GOT3 (cell line): Measurements from ENCODE around the gene SLC39A5.

Source experiments
- DNase-seq: peaks from one replicate; lab custom pipeline; 2025; ENCODE audit warnings: mixed read lengths; lab: John Stamatoyannopoulos, UW

SLC39A5 gene, protein sequence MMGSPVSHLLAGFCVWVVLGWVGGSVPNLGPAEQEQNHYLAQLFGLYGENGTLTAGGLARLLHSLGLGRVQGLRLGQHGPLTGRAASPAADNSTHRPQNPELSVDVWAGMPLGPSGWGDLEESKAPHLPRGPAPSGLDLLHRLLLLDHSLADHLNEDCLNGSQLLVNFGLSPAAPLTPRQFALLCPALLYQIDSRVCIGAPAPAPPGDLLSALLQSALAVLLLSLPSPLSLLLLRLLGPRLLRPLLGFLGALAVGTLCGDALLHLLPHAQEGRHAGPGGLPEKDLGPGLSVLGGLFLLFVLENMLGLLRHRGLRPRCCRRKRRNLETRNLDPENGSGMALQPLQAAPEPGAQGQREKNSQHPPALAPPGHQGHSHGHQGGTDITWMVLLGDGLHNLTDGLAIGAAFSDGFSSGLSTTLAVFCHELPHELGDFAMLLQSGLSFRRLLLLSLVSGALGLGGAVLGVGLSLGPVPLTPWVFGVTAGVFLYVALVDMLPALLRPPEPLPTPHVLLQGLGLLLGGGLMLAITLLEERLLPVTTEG

DNA sequence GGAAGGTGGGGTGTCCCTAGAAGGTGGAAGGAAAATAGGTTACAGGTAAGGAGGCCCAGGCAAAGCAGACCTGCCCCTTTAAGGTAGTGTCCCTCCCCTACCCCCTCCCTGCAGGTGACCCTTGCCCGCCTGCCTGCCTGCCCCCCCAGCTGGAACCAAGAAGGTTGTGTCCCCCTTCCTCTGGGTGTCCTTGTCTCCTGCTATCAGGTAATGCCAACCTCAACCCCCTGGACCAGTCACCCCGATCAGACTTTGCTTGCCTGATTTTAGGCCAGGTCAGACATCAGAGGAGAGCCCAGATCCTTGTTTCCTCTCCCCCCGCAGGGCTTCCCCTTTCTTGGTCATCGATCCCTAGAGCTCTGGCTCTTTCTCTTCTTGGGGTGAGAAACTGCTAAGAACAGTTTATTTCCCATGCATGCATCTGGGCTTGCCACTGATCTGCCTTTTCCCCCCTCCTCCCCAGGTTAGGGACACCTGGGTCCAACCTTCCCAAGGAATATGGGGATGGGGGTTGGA lies at the start of gene SLC39A5:
Gene SLC39A5 (plus strand): TSS at position 136 of the 516 bp plus-strand sequence. CDS start 1,224 bp downstream, outside the sequence.
- no peak for DNase-seq

DNA sequence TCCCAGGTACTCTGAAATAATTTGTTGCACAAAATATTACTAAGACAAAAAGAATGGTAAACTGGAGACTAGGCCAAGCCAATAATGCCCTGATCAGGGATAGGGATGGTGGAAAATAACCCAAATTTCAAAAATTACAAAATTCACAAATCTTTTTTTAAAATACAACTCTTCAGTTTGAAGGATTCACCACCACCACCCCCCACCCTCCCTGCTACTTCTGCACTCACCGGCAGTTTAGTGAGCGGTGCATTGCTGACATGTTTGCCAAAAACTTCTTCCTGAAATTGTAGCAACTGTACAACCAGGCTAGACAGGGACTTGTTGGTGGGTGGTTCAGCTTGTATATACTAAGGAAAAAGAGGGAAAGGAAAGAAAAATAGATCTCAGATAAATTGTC lies 42.9 kb upstream of the SLC39A5 start:
- DNase-seq, result no peak

DNA sequence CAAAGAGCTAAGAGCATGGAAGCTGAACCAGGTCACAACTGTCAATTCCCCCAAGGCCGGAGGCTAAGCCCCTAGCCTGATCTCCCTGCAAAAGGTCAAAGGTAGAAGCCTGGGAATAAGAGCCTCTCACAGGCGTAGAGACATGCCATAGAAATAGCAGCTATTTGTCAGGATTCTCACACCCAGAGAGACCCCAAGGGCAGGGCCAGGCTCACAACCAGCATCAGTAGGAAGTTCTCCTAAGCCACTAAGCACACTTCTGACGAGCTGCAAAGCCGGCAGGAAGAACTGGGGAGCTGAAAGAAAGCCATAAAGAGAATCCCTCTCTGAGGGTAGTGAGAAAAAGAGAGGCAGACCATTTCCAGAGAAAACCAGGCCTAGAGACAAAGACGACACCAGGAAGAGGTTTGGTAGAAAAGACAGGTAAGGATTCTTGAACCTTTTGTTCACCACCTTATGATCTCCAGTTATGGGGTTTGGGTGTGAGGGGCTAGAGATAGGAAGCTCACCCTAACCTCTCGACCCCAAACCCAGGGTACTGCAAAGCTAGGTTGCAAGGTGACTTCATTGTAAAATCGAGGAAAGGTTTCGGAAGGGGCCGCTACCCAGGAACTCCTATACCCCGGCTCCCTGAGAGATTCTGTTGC lies 41.6 kb upstream of the SLC39A5 start:
- DNase-seq, result no peak

DNA sequence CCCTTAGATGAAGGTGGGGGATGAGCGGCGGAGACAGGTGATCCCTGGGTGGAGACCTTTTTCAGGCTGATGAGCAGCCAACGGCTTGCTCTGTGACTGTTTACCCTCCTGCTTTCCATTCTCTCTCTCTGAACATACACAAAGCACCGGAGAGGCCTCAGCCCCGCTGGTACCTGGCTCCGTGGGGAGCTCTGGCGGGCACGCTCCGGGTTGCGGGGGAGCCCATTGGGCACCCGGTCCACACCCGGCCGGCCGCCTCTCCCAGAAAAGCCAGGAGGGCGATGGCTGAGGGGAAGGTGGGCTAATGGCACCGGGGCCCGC lies 41.1 kb upstream of the SLC39A5 start:
- DNase-seq, result no peak

DNA sequence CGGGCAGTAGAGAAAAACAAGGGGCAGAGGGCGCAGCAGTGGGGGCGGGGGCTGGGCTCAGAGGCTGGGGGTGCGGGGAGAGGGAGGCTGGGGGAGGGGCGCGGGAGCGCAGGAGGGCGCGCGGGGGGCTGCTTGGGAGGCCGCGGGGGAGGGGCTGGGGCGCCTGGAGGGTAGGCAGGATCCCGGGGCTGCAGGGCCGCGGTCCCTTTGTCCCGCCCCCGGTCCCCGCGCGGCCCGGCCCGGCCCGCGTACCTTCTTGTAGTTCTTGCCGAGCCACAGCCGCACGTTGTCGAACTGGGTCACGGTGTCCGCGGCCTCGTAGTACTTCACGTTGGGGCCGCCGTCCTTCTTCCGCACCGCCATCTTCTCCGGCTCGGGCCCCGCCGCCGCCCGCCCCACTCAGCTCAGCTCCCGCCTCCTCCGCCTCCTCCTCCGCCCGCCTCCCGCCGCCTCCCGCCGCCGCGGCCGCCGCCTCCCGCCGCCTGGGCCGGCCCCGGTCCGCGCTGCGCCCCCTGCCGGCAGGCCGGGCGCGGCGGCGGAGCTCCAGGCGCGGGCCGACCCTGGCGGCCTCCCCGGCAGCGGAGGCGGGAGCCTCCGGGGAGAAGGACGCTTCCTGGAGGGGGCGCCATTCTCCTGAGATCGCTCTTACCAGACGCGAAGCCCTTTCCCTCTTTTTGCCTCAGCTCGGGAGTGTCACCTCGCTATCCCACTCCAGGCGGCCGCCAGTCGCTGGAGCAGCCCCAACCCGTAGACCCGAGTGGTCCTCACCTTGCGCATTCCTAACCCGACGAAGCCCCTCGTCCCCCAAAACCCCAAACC lies 40.5 kb upstream of the SLC39A5 start, which contains the start of gene SMARCC2:
Gene SMARCC2 (minus strand): TSS at position 385 of the 819 bp plus-strand sequence. CDS start 22 bp downstream, at position 363.
- DNase-seq, result peak; percentile 36

DNA sequence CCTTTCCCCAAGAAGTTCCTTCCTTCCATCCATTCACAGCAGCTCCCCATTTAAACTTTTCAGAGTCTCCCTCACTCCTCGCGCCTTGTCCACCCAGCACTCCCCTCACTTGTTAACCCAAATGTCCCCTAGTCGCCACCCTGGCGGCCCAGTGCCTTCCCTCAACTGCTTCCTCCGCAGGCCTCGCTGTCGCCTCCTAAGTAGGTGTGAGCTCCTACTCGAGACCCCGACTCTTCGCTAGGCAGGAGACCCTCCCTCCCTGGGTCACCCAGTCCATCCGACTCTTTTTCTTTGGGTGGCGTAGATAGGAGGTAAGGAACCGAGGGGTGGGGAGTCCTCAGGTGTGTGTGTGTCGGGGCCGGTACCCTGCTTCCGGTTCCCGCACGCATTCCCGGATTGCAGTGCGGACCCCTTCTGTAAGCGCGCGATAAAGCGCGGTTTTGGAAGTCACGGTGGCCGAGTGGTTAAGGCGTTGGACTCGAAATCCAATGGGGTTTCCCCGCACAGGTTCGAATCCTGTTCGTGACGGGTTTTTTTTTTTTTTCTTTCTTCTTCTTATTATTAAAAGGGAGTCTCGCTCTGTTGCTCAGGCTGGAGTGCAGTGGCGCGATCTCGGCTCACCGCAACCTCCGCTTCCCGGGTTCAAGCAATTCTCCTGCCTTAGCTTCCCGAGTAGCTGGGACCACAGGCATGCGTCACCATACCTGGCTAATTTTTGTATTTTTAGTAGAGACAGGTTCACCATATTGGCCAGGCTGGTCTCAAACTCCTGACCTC lies 39.7 kb upstream of the SLC39A5 start:
- peak; percentile 12 for DNase-seq

DNA sequence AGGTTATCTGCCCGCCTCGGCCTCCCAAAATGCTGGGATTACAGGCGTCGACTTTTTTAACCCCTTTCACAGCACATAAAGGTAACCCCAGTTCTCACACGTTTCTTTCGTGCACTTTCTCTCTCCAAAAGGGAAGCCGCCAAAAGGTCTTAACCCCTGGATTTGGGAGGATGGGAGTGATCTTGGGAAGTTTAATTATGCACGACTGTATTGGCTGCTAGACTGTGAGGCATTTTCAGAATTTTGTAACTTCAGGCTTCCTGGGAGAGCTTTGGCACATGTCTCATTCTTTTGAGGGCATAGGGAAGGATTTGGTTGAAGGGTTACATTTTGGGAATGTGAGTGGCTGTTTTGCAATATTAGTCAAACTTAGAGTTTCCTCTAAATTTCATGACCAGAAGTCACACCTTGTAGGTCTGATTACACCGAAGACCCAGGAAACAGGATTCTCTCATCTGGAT lies 39.1 kb upstream of the SLC39A5 start:
- no peak for DNase-seq

DNA sequence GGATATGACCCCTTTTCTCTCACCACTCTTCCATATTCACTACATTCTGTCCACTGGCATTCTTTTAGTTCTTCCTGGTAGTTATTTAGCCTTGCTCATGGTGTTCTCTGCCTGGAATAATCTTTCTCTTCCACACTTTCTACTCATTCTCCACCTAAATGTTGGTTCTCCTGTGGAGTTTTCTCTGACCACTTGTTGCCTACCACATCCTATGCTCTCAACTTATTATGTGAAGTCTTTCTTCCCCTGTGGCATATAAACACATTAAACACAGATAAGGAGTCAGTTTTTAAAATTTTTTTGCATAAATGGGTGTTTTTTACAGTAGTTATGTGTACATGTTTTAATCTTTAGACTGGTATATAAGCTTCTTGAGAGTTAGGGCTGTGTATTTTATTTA lies 37.3 kb upstream of the SLC39A5 start:
- no peak for DNase-seq

DNA sequence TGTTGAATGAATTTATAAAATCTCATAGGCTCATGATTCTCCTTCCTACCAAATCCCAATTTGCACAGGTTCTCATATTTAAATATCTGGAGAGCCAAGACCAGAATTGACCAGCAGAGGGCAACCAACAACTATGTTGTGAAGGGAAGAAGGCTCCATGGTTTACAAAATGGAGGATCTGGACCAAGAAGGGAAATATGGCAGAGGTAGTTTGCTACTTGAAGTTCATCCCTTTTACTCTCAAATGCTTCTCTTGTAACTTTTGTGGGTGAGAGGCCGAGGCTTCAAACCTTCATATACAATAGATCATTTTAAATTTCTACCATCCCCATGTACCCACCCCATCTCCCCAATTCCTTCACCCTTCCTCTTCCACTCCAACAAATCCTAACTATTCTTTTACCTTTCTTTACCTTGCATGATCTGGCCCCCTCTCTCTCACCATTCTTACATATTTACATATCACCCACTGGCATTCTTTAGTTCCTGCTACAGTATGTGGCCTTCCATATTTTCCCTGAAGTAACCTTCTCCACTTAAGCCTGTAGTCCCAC lies 36.7 kb upstream of the SLC39A5 start:
- no peak for DNase-seq

DNA sequence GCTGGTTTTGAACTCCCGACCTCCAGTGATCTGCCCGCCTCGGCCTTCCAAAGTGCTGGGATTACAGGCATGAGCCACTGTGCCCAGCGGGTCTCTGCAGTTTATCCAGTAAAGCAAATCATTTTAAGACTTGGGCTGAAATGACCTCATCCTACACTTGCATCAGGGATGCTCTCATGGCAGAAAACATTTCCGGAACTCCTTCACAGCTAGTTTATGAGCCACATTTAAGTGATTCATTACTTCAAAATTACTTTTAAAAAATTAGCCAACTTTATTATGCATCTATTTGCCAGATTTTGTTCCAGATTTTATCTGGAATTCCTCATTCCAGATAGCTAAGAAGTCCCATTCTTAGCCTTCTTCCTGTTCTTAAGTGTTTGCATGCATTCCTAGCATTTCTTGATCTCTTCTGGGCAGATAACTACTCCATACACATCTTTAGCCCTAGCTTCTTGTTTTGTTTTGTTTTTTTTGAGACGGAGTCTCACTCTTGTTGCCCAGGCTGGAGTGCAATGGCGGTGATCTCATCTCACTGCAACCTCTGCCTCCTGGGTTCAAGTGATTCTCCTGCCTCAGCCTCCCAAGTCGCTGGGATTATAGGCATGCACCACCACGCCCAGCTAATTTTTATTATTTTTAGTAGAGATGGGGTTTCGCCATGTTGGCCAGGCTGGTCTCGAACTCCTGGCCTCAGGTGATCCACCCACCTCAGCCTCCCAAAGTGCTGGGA lies 32.9 kb upstream of the SLC39A5 start:
- peak; percentile 13 for DNase-seq

DNA sequence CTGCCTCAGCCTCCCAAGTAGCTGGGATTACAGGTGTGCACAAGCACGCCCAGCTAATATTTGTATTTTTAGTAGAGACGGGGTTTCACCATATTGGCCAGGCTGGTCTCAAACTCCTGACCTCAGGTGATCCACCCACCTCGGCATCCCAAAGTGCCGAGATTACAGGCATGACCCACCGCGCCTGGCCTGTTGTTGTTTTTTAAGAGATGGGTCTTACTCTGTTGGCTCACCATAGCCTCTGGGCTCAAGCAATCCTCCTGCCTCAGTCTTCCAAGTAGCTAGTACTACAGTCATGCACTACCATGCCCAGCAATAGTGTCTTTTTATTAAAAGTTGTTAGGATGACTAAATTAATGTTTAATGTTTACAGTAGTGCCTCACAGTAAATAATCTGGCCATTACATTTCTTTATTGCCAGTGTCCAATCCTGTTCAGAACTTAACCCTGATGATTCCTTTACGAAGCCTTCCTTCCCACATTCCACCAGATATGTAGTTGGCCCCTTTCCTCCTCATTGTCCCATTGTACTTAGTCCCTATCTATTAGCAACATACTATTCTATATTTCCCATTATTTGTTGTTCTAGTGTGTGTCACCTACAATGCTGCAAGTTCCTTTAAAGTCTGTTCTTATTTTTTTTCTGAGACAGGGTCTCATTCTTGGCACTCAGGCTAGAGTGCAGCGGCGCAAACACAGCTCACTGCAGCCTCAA lies 31.8 kb upstream of the SLC39A5 start:
- DNase-seq, result no peak

DNA sequence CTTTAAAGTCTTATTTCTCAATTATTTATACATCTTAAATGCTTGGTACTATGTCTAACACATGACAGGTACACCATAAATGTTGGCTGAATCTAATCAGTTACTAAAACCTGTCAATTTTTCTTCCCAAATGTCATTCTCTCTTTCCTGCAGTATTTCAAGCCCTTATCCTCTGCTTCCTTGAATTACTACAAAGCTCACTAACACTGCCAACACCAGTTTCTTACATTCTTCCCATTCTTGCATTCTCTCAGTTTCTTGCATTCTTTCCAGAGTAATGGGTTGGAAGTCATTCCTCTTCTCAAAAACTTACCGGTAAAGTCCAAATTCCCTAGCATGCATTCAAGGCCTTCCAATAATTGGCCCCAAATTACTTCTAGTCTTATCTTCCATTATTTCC lies 31.0 kb upstream of the SLC39A5 start:
- no peak for DNase-seq

DNA sequence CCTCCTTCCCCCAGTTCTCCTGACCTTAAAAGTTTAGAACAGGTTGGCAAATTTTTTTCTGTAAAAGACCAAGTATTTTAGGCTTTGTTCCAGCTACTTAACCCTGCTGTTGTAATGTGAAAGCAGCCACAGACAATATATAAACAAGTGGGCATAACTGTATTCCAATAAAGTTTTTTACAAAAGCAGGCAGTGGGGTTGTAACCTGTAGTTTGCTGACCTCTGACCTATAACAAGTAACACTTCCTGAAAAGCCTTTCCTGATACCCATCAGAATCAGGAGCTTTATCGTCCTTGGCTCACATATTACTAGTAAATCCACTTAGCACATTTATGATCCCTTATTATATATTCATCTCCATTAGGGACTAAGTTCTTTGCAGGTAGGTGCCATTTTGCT lies 27.5 kb upstream of the SLC39A5 start:
- DNase-seq, result no peak

DNA sequence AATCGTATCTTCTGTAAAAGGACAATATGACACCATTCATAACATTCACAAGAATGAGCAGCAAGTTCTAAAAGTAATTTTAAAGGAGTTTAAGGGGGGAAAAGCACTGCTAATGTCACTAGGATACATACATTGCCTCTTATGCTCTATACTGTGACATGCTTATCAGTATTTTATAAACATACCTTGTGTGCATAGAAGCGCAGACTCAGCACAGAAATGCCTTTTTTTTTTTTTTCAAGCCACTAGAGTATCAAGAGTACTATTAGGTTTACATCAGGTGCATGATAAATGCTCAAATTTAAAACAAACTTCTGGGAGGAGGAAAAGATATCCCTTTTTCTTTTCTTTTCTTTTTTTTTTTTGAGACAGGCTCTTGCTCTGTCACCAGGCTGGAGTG lies 27.0 kb upstream of the SLC39A5 start:
- DNase-seq, result no peak

DNA sequence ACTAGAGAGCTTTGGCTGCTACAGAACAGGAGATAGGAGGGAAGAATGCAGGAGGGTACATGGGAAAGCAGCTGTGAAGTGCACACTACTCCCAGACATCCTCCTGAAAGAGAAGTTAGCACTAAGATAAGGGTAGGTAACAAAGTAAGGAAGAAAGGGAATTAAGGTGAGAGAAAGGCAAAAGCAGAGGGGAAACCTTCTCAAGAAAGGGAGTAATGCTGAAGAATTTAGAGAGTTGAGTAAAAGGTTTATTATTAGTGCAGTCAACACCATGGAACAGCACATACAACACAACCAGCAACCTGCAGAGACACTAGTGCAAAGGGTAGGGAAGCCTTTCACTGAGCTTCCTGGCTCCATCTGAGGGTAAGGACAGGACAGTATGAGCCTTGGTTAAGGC lies 25.6 kb upstream of the SLC39A5 start:
- no peak for DNase-seq

DNA sequence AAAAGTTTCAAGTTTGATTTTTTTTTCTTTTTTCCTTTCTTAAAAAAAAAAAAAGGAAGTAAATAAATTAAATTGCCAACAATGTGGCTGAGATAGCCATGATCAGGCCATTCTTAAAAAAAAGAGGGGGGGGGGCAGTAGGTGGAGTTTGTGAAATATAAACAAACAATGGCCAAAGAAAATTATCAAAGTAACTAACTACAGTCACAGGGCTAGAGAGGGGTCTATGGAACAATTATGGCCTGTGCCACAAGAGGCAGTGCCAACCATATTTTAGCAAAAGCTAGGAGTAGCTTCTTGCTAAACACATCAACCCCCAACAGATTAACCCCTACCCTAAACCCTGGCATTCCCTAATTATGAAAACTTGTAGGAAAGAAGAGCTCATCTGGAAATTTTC lies 24.4 kb upstream of the SLC39A5 start:
- no peak for DNase-seq

DNA sequence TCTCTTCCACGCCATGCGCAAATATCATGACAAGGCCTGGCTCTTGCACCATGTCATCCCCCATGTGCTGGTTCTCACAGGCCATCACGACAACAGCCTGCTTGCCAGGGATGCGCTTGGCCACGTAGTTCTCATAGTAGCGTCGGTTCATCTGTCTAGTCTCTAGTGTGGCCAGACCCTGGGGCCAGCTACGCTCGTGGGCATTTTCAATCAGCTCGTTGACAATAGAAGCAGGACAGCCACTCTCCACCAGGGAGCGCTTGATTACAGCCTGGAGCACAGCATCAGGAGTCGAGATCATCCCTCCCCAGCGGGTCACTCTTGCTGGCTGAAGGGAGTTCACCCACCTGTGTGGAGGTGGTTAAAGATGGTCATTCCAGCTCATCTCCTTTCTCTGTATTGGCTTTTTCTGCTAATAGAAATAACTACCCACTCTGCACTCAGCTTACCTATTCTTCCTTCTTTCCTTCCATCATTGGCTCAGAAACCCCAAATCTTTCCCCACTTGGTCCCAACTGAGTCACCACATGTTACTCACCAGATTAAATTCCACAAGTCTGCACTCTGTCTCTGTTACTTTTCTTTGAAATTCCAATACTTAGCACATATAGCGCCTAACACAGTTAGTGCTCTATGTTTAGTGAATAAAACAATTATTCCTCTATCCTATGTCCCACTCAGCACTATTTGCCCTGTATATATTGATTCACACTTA lies 23.2 kb upstream of the SLC39A5 start:
- no peak for DNase-seq

DNA sequence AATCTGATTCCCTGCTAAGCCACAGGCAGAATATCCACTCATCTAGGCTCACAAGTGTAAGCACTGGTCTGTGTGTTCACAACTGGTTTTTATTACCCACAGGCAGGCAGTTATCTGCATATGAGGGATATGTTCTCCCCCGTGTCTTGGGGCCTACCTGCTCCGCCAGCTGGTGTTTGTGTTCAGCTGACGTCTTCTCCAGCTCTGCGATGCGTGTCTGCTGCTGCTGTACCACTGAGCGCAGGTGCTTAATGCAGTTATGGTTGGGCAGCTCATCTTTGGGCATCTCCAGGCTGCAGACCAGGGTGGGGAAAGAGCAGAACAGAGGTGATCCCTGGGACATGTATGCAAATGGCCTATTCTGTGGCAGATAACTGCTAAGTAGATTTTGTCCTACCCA lies 21.8 kb upstream of the SLC39A5 start:
- DNase-seq, result no peak

DNA sequence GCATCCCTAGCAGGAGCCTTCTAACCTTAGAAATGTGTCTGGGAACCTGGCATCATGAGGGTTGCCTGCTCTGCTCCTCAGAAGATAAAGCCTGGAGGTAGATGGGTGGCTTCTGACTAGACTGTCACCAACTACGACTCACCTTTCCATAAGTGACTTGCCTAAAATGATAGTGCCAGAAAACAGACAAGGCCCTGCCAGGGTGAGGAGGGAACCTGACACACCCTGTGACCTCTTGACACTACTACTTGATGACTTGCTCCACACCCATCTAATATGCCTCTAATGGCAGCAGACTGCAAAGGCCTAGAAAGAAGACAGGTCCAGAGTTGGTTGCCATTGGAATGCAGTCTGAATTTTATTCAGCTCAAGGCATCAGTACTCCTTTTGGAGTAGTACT lies 17.5 kb upstream of the SLC39A5 start:
- no peak for DNase-seq
